ENCODE measurements around the gene TENT5C. TPM values are rescaled to one million over a fixed set of nuclear protein-coding genes. Genes with fewer than 3 reads are reported as not detected.

Gene TENT5C
- 12.1 and 13.3 TPM in 2 replicates for total RNA-seq (2011; cell fraction: chromatin; rRNA removed; ENCODE audit: low replicate concordance)
- total RNA-seq (2011; cell fraction: nucleolus; rRNA removed) = 8.7 and 8.8 TPM in 2 replicates
- total RNA-seq (2011; cell fraction: nucleoplasm; rRNA removed) = 11.4 and 17.1 TPM in 2 replicates
- total RNA-seq (2014; rRNA removed) (1.8 and 3.6 TPM in 2 replicates), total RNA-seq (2014; rRNA removed; fragmentation: Illumina TruSeq; extraction: Trizol) (4.5 and 5.2 TPM in 2 replicates), total RNA-seq (2015; rRNA removed; fragmentation: Illumina TruSeq; extraction: Trizol) (2.5 and 2.8 TPM in 2 replicates), total RNA-seq (2021) (7.1 and 7.7 TPM in 2 replicates), polyA plus RNA-seq (2011; rRNA removed) (7.7 and 8.2 TPM in 2 replicates), polyA plus RNA-seq (2014; fragmentation: Illumina TruSeq; extraction: Trizol) (3.4 and 4.0 TPM in 2 replicates), polyA plus RNA-seq (2014; fragmentation: Nextera tagmentation; extraction: Ambion mirVana) (1 to 10 TPM; 3.8 to 5.0 TPM), polyA plus RNA-seq (2014; rRNA removed) (2.8 and 2.9 TPM in 2 replicates), polyA minus RNA-seq (2011; rRNA and poly(A)+ RNA removed) (26.9 and 28.8 TPM in 2 replicates), Bru-seq, nascent RNA (percentile 74 among the genes with signal in this experiment), BruChase-seq, experiment 1, labeled RNA remaining after a 2-hour chase (percentile 66 among the genes with signal in this experiment), BruChase-seq, experiment 2, labeled RNA remaining after a 6-hour chase (percentile 69 among the genes with signal in this experiment)
- 4.5 and 7.5 TPM in 2 replicates for polyA plus RNA-seq (2011; cell fraction: cytosol; rRNA removed)
- 3.9 and 5.1 TPM in 2 replicates for polyA plus RNA-seq (2011; cell fraction: nucleus; rRNA removed)
- polyA plus RNA-seq (2012) = 2.4 and 3.7 TPM in 2 replicates
- 11.0 and 11.5 TPM in 2 replicates for polyA minus RNA-seq (2011; cell fraction: cytosol; rRNA and poly(A)+ RNA removed)
- polyA minus RNA-seq (2011; cell fraction: nucleus; rRNA and poly(A)+ RNA removed) = 7.1 and 12.4 TPM in 2 replicates
- long read RNA-seq, experiment 1, full-length matches to known transcripts = 16 of 36 reads
- long read RNA-seq, experiment 1, partial matches to known transcripts = 9 of 36 reads
- long read RNA-seq, experiment 1, other reads (novel, unspliced or antisense) = 11 of 36 reads
- long read RNA-seq, experiment 2, full-length matches to known transcripts = 1 of 9 reads
- long read RNA-seq, experiment 2, partial matches to known transcripts = 8 of 9 reads
- long read RNA-seq, experiment 2, other reads (novel, unspliced or antisense) = 0 of 9 reads
- long read RNA-seq, experiment 3, full-length matches to known transcripts = 4 of 10 reads
- long read RNA-seq, experiment 3, partial matches to known transcripts = 0 of 10 reads
- long read RNA-seq, experiment 3, other reads (novel, unspliced or antisense) = 6 of 10 reads

DNA sequence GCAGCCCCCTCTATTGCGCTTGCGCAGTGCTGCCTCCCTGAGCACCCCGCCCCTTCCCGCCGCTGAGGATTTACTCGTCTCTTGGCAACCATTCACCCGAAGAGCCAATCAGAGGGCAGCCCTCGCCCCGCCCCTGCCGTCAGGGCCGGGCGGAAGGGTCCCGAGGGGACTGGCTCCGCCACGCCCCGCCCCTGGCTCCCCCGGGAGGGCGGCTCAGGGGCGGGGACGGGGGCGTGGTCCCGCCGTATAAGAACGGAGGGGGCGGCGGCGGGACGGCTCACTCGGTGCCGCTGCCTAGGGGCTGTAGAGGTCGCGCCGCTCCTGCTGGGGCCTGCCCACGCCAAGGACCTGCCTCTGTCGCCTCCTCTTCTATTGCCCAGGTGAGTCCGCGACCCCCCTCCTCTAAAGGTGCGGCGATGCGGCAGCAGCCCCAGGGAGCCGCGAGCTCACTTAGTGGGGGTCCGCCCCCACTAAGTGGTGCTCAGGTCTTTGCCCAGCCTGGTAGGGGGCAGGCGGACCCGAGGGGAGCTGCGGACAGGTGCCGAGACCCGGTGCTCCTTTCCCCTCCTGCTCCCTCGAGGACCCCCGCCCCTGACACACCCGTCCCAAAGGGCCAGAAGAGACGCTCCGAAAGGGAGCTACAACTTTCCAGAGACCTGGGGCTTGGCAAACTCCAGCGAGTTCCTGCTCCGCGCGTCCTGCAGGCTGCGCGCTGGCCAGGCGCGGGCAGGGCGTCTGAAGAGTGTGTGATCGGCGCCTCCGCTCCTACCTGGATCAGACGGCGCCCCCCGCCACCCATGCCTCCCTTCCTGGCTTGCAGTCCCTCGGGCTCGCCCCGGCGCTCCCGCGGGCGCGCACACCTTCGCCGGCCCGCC lies at the start of gene TENT5C:
TSS of gene TENT5C (plus strand) at position 275 of the 875 bp plus-strand sequence. CDS start 16,821 bp downstream, outside the sequence.
- intact Hi-C loops (cut with micrococcal nuclease) = loop anchor here (1.0 kb wide), 1 partner anchor 68 kb away; no protein-coding TSS in a partner anchor
- peak within 1 kb of the TSS; percentile 58 for H3K27ac ChIP-seq (ENCODE audit: extremely low read depth, low read depth, low read length)
- in situ Hi-C loops (cut with MboI) = no loop called here
- H3K36me3 ChIP-seq (ENCODE audit: control insufficient read depth, insufficient read depth, low read length) = no peaks in the 10 kb centered on the region; the same call in 1 of the 3 replicates
- peak; percentile 84 for FAIRE-seq
- peak within 1 kb of the TSS; percentile 91 for H3K4me2 ChIP-seq (ENCODE audit: insufficient read depth, low read length)
- H2AFZ ChIP-seq (ENCODE audit: low read depth, low read length) = peak within 1 kb of the TSS; percentile 99
- BruUV-seq (replicated peaks) = no TSS peak
- peak; percentile 89 for ATAC-seq
- WGBS (ENCODE audit: insufficient coverage, low coverage, missing lambda C conversion rate) = under 1% methylated on average over 56 of the region's 79 CpGs
- H3K9ac ChIP-seq (ENCODE audit: insufficient read depth in 1 of 2, low read depth in 2 of 2, low read length in 2 of 2) = peak within 1 kb of the TSS; percentile 67 to 92
- DNase-seq (ENCODE audit: extremely low read depth in 1 of 4, low spot score in 3 of 4) = peak; percentile 100
- CTCF ChIA-PET (ENCODE audit: low intra/inter-chr PET ratio) = interaction anchor here (1.2 kb wide), 1 partner anchor 69 kb away, joined by 4 read pairs; no protein-coding TSS in a partner anchor
- no peaks in the 10 kb centered on the region for H3K27me3 ChIP-seq (ENCODE audit: control insufficient read depth in 2 of 2, insufficient read depth in 2 of 2, low read length in 2 of 2)
- peaks cover 40 to 44% of the 10 kb centered on the region in 2 experiments for H3K4me1 ChIP-seq (replicated peaks in 1 of 2; ENCODE audit: control insufficient read depth in 2 of 2, insufficient read depth in 2 of 2, low read length in 2 of 2)
- H3K4me3 ChIP-seq = peak within 1 kb of the TSS; percentile 70
- H3K79me2 ChIP-seq (ENCODE audit: control insufficient read depth, insufficient read depth, low read length) = peaks cover 48% of the 10 kb centered on the region
- no peaks in the 10 kb centered on the region for H4K20me1 ChIP-seq (replicated peaks; ENCODE audit: control insufficient read depth, insufficient read depth, low read length)
- POLR2A ChIA-PET = interaction anchor here (0.6 to 14.3 kb wide), 39 partner anchors 8 to 929 kb away, joined by 3 to 383 read pairs (median 4); no protein-coding TSS in a partner anchor
- no peaks in the 10 kb centered on the region for H3K9me3 ChIP-seq (replicated peaks; ENCODE audit: control insufficient read depth, insufficient read depth, low read depth, low read length)
- no peaks in the 10 kb centered on the region for H3K9me1 ChIP-seq (ENCODE audit: control insufficient read depth, insufficient read depth, low read length)
- no peak for TF ChIP-seq MEF2A (IDR thresholded peaks at IDR 0.05; ENCODE audit: control insufficient read depth, low read depth, low read length)
- TF ChIP-seq, protein P1, sequence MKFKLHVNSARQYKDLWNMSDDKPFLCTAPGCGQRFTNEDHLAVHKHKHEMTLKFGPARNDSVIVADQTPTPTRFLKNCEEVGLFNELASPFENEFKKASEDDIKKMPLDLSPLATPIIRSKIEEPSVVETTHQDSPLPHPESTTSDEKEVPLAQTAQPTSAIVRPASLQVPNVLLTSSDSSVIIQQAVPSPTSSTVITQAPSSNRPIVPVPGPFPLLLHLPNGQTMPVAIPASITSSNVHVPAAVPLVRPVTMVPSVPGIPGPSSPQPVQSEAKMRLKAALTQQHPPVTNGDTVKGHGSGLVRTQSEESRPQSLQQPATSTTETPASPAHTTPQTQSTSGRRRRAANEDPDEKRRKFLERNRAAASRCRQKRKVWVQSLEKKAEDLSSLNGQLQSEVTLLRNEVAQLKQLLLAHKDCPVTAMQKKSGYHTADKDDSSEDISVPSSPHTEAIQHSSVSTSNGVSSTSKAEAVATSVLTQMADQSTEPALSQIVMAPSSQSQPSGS (CRISPR knock-in tag; IDR thresholded peaks at IDR 0.05) = no peak
- no peak for TF ChIP-seq MYBL2 (IDR thresholded peaks at IDR 0.05; ENCODE audit: low read depth)
- TF ChIP-seq MYBL2 (CRISPR knock-in tag; IDR thresholded peaks at IDR 0.05; ENCODE audit: borderline replicate concordance) = no peak
- TF ChIP-seq ZNF57 (CRISPR knock-in tag; IDR thresholded peaks at IDR 0.05) = no peak
- peak; percentile 86; the same call in 1 of the 2 replicates for TF ChIP-seq RB1 (IDR thresholded peaks at IDR 0.05; ENCODE audit: low read depth)
- no peak for TF ChIP-seq KAT8 (IDR thresholded peaks at IDR 0.05; ENCODE audit: low read depth)
- TF ChIP-seq NRF1 (conservative IDR thresholded peaks at IDR 0.05 in 1 of 2, IDR thresholded peaks at IDR 0.05 in 1 of 2) = peak; percentile 96 to 97
- no peak for TF ChIP-seq ZNF3 (CRISPR knock-in tag; IDR thresholded peaks at IDR 0.05)
- TF ChIP-seq STAT5A (IDR thresholded peaks at IDR 0.05; ENCODE audit: borderline replicate concordance, low read length) = no peak
- TF ChIP-seq THRA (IDR thresholded peaks at IDR 0.05) = no peak
- TF ChIP-seq, protein P2, sequence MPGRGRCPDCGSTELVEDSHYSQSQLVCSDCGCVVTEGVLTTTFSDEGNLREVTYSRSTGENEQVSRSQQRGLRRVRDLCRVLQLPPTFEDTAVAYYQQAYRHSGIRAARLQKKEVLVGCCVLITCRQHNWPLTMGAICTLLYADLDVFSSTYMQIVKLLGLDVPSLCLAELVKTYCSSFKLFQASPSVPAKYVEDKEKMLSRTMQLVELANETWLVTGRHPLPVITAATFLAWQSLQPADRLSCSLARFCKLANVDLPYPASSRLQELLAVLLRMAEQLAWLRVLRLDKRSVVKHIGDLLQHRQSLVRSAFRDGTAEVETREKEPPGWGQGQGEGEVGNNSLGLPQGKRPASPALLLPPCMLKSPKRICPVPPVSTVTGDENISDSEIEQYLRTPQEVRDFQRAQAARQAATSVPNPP (IDR thresholded peaks at IDR 0.05; ENCODE audit: borderline replicate concordance, insufficient read depth, insufficient read length) = no peak

All from K562 (cell line).